ENCODE results near the gene DDR2.
"Not testable (repeated sequence)": the region's sequence is repeated elsewhere in the genome, so short reads cannot be mapped to it uniquely, and the experiment has no call there.

DDR2 gene

DNA sequence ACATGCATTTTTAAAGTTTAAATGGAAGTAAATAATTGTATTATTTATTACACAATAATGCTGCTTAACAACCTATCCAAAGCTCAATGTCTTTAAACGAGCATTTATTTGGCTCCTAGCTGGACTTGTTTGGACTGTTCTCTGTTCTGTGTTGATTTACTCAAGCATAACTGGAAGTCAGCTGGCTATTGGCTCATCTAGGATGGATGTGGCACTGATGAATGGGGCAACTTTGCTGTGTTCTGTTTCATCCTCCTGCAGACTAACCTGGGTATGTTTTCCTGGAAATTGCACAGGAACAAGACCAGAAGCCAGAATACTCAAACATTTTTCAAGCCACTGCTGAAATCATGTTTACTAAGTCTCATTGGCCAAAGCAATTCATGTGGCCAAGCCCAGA lies 87.4 kb downstream of the DDR2 start:
- no peaks in the 10 kb centered on the region for H3K4me1 ChIP-seq (ENCODE audit: control insufficient read depth, insufficient read depth, low read length)
- no peaks in the 10 kb centered on the region for H3K27me3 ChIP-seq (ENCODE audit: control insufficient read depth, insufficient read depth, low read length)
- H3K9me3 ChIP-seq (ENCODE audit: control insufficient read depth, insufficient read depth, low read length) = no peaks in the 10 kb centered on the region
- no peak overlapping the region for H3K4me3 ChIP-seq (ENCODE audit: low read depth, low read length)
- no peaks in the 10 kb centered on the region for H3K36me3 ChIP-seq (ENCODE audit: control insufficient read depth, insufficient read depth, low read length)
- H3K9ac ChIP-seq (ENCODE audit: low read depth, low read length) = no peak overlapping the region

DNA sequence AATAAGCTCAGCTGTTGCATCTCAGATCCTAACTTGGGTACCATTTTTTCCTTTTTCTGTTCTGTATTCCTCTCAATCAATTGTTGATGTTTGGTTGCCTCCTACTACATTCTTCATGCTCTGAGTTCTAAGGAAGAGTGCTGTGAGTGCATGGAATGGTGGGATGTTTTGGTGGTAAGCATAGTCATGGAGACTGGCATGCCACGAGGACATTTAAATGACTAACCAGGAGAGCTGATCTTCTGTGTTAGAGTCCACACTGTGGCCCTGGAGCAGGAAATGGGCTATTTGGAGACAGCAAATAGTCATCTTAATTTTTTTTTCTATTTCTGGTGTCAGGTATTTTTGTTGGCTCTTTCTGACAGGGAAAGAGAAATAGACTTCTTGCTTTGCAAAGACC lies 88.7 kb downstream of the DDR2 start:
- Histone ChIP-seq H3K27me3 (ENCODE audit: control insufficient read depth, insufficient read depth, low read length) (no peaks in the 10 kb centered on the region), H3K9ac (ENCODE audit: low read depth, low read length) (no peak overlapping the region), H3K4me1 (ENCODE audit: control insufficient read depth, insufficient read depth, low read length) (no peaks in the 10 kb centered on the region), H3K36me3 (ENCODE audit: control insufficient read depth, insufficient read depth, low read length) (no peaks in the 10 kb centered on the region), H3K9me3 (ENCODE audit: control insufficient read depth, insufficient read depth, low read length) (no peaks in the 10 kb centered on the region), H3K4me3 (ENCODE audit: low read depth, low read length) (no peak overlapping the region)

- Histone ChIP-seq H3K4me1 (ENCODE audit: control insufficient read depth, insufficient read depth, low read length) (no peaks in the 10 kb centered on the region), H3K27me3 (ENCODE audit: control insufficient read depth, insufficient read depth, low read length) (no peaks in the 10 kb centered on the region), H3K36me3 (ENCODE audit: control insufficient read depth, insufficient read depth, low read length) (no peaks in the 10 kb centered on the region), H3K9me3 (ENCODE audit: control insufficient read depth, insufficient read depth, low read length) (no peaks in the 10 kb centered on the region), H3K4me3 (ENCODE audit: low read depth, low read length) (no peak overlapping the region), H3K9ac (ENCODE audit: low read depth, low read length) (no peak overlapping the region)
Observed at GRCh38 chr1:162721471-162721870, 89.2 kb downstream of the DDR2 start.

DNA sequence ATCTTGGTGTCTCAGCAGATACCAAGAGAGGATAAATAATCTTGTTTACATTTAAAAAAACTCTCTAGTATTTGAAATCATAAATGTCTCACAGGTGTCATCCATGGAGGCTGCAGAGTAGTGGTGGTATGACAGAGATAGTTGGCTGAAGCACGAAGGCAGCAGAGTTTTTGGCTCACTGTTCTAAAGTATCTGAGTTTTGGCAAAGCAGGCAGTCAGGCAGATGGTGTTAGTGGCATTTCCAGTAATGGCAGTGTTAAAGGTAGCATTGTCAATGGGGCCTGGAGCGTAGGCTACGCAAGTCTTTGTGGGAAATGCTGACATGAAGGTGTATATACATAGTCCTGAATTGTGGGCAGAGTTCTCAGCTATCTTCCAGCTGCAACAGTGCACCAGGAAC lies 89.8 kb downstream of the DDR2 start:
- H3K27me3 ChIP-seq (ENCODE audit: control insufficient read depth, insufficient read depth, low read length) = no peaks in the 10 kb centered on the region
- no peak overlapping the region for H3K4me3 ChIP-seq (ENCODE audit: low read depth, low read length)
- H3K36me3 ChIP-seq (ENCODE audit: control insufficient read depth, insufficient read depth, low read length) = no peaks in the 10 kb centered on the region
- H3K4me1 ChIP-seq (ENCODE audit: control insufficient read depth, insufficient read depth, low read length) = no peaks in the 10 kb centered on the region
- no peaks in the 10 kb centered on the region for H3K9me3 ChIP-seq (ENCODE audit: control insufficient read depth, insufficient read depth, low read length)
- H3K9ac ChIP-seq (ENCODE audit: low read depth, low read length) = no peak overlapping the region

GRCh38 chr1:162724583-162725120 lies 92.4 kb downstream of the DDR2 start:
- Histone ChIP-seq H3K9ac (ENCODE audit: low read depth, low read length) (no peak overlapping the region), H3K4me1 (ENCODE audit: control insufficient read depth, insufficient read depth, low read length) (no peaks in the 10 kb centered on the region), H3K4me3 (ENCODE audit: low read depth, low read length) (no peak overlapping the region), H3K36me3 (ENCODE audit: control insufficient read depth, insufficient read depth, low read length) (no peaks in the 10 kb centered on the region), H3K9me3 (ENCODE audit: control insufficient read depth, insufficient read depth, low read length) (no peaks in the 10 kb centered on the region), H3K27me3 (ENCODE audit: control insufficient read depth, insufficient read depth, low read length) (no peaks in the 10 kb centered on the region)

DNA sequence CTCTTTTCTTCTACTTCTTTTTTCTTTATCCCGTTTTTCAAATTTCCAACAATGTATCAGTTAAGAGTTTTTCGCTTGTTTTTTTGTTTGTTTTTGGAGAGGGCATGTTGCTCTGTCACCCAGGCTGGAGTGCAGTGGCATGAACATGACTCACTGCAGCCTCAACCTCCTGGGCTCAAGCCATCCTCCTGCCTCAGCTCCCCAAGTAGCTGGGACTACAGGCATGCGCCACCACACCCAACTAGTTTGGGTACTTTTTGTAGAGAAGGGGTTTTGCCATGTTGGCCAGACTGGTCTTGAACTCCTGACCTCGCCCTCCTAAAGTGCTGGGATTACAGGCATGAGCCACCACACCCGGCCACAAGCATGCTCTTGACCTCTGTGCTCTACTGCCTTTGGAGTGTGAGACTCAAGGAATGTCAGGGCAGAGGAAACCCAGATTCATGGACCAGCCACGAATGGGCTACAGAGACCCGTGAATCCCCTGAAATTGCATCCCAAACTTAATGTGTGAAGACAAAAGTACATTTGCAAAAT lies 93.1 kb downstream of the DDR2 start:
- no peak overlapping the region for H3K4me3 ChIP-seq (ENCODE audit: low read depth, low read length)
- H3K27me3 ChIP-seq (ENCODE audit: control insufficient read depth, insufficient read depth, low read length) = no peaks in the 10 kb centered on the region
- H3K4me1 ChIP-seq (ENCODE audit: control insufficient read depth, insufficient read depth, low read length) = no peaks in the 10 kb centered on the region

GRCh38 chr1:162726555-162726954 lies 94.3 kb downstream of the DDR2 start:
- Histone ChIP-seq H3K27me3 (ENCODE audit: control insufficient read depth, insufficient read depth, low read length) (no peaks in the 10 kb centered on the region), H3K9ac (ENCODE audit: low read depth, low read length) (no peak overlapping the region), H3K36me3 (ENCODE audit: control insufficient read depth, insufficient read depth, low read length) (no peaks in the 10 kb centered on the region), H3K9me3 (ENCODE audit: control insufficient read depth, insufficient read depth, low read length) (no peaks in the 10 kb centered on the region), H3K4me3 (ENCODE audit: low read depth, low read length) (no peak overlapping the region), H3K4me1 (ENCODE audit: control insufficient read depth, insufficient read depth, low read length) (no peaks in the 10 kb centered on the region)

More for the DNA sequence above, 93.1 kb downstream of the DDR2 start:
- no peaks in the 10 kb centered on the region for H3K9me3 ChIP-seq (ENCODE audit: control insufficient read depth, insufficient read depth, low read length)
- H3K36me3 ChIP-seq (ENCODE audit: control insufficient read depth, insufficient read depth, low read length) = no peaks in the 10 kb centered on the region
- H3K9ac ChIP-seq (ENCODE audit: low read depth, low read length) = no peak overlapping the region

DNA sequence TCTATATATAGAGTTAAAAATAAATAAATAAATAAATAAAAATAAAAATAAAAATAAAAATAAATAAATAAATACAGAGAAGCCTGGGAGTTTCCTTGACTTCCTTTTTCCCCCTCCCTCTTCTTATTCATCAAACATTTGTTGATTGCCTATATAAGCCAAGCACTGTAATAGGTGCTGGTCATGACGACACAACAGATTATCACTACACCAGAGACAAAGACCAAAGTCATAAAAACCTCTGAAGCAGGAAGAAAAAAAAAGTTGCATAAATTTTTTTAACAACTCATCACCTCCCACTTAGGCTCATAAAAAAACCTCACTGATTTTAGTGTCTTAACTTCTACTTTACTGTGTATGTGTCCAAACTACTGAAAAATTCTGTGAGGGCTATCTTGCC lies 95.2 kb downstream of the DDR2 start:
- H3K9me3 ChIP-seq (ENCODE audit: control insufficient read depth, insufficient read depth, low read length); H3K9ac ChIP-seq (ENCODE audit: low read depth, low read length); H3K4me1 ChIP-seq (ENCODE audit: control insufficient read depth, insufficient read depth, low read length); H3K36me3 ChIP-seq (ENCODE audit: control insufficient read depth, insufficient read depth, low read length); H3K27me3 ChIP-seq (ENCODE audit: control insufficient read depth, insufficient read depth, low read length); H3K4me3 ChIP-seq (ENCODE audit: low read depth, low read length): not testable (repeated sequence)

DNA sequence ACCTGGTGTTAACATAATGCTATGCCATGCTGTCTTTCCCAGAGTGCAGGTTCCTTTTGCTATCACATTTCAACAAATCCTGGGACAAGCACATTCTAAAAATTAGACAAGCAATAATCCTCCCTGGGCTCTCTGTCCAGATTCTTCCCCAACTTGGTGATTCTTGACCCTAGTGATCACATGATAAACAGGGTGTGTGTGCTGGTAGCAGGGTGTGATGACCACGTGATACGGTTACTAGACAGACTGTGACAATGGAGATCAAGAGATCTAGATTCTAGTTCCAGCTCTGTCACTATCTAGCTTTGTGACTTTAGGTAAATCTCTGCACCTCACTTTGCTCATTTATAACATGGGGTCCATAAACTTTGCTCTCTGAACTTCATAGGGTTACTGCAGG lies 96.3 kb downstream of the DDR2 start:
- Histone ChIP-seq H3K9me3 (ENCODE audit: control insufficient read depth, insufficient read depth, low read length) (no peaks in the 10 kb centered on the region), H3K9ac (ENCODE audit: low read depth, low read length) (no peak overlapping the region), H3K4me3 (ENCODE audit: low read depth, low read length) (no peak overlapping the region), H3K4me1 (ENCODE audit: control insufficient read depth, insufficient read depth, low read length) (no peaks in the 10 kb centered on the region), H3K27me3 (ENCODE audit: control insufficient read depth, insufficient read depth, low read length) (no peaks in the 10 kb centered on the region), H3K36me3 (ENCODE audit: control insufficient read depth, insufficient read depth, low read length) (no peaks in the 10 kb centered on the region)

DNA sequence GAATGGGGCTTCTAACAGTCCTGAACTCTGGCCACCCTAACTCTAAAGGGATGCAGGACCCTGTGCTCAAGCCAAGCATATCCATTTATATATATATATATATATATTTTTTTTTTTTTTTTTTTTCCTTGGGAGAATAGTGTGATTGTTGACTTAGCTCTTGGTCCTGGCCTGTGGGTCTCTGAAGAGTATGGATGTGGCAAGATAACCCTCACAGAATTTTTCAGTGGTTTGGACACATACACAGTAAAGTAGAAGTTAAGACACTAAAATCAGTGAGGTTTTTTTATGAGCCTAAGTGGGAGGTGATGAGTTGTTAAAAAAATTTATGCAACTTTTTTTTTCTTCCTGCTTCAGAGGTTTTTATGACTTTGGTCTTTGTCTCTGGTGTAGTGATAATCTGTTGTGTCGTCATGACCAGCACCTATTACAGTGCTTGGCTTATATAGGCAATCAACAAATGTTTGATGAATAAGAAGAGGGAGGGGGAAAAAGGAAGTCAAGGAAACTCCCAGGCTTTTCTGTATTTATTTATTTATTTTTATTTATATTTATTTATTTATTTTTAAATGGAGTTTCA lies 97.0 kb downstream of the DDR2 start:
- H3K9ac ChIP-seq (ENCODE audit: low read depth, low read length); H3K36me3 ChIP-seq (ENCODE audit: control insufficient read depth, insufficient read depth, low read length); H3K9me3 ChIP-seq (ENCODE audit: control insufficient read depth, insufficient read depth, low read length); H3K27me3 ChIP-seq (ENCODE audit: control insufficient read depth, insufficient read depth, low read length); H3K4me1 ChIP-seq (ENCODE audit: control insufficient read depth, insufficient read depth, low read length); H3K4me3 ChIP-seq (ENCODE audit: low read depth, low read length): not testable (repeated sequence)

GRCh38 chr1:162732094-162732493 lies 99.8 kb downstream of the DDR2 start:
- Histone ChIP-seq H3K9me3 (ENCODE audit: control insufficient read depth, insufficient read depth, low read length) (no peaks in the 10 kb centered on the region), H3K4me3 (ENCODE audit: low read depth, low read length) (no peak overlapping the region), H3K9ac (ENCODE audit: low read depth, low read length) (no peak overlapping the region), H3K27me3 (ENCODE audit: control insufficient read depth, insufficient read depth, low read length) (no peaks in the 10 kb centered on the region), H3K36me3 (ENCODE audit: control insufficient read depth, insufficient read depth, low read length) (no peaks in the 10 kb centered on the region), H3K4me1 (ENCODE audit: control insufficient read depth, insufficient read depth, low read length) (no peaks in the 10 kb centered on the region)

- H3K4me3 ChIP-seq (ENCODE audit: low read depth, low read length) = no peak overlapping the region
- H3K36me3 ChIP-seq (ENCODE audit: control insufficient read depth, insufficient read depth, low read length) = no peaks in the 10 kb centered on the region
- H3K4me1 ChIP-seq (ENCODE audit: control insufficient read depth, insufficient read depth, low read length) = no peaks in the 10 kb centered on the region
- no peak overlapping the region for H3K9ac ChIP-seq (ENCODE audit: low read depth, low read length)
- H3K9me3 ChIP-seq (ENCODE audit: control insufficient read depth, insufficient read depth, low read length) = no peaks in the 10 kb centered on the region
- no peaks in the 10 kb centered on the region for H3K27me3 ChIP-seq (ENCODE audit: control insufficient read depth, insufficient read depth, low read length)
Observed at GRCh38 chr1:162732566-162733335, 100.5 kb downstream of the DDR2 start.
